GM18909 (cell line): ENCODE results near the gene TUT1.
"Not testable (repeated sequence)": the region's sequence is repeated elsewhere in the genome, so short reads cannot be mapped to it uniquely, and the experiment has no call there.

Experiments
- ATAC-seq: cut with Tn5 transposase; IDR thresholded peaks from one replicate; pipeline ENCODE4 v1.9.1; 2021; ENCODE audit warnings: mild to moderate bottlenecking; ENCODE audit not compliant: unreplicated experiment, poor library complexity

Gene TUT1

GRCh38 chr11:62605902-62606301, 14.6 kb upstream of the TUT1 start:
- ATAC-seq = no peak

GRCh38 chr11:62605467-62605866, 14.1 kb upstream of the TUT1 start:
- no peak for ATAC-seq

GRCh38 chr11:62604460-62605120, 13.3 kb upstream of the TUT1 start:
- no peak for ATAC-seq

GRCh38 chr11:62603776-62604299, 12.5 kb upstream of the TUT1 start:
- ATAC-seq = no peak

- no peak for ATAC-seq
Measured at GRCh38 chr11:62603072-62603408, 11.7 kb upstream of the TUT1 start.

GRCh38 chr11:62602141-62603071, 11.1 kb upstream of the TUT1 start:
- ATAC-seq = no peak

- peak; percentile 79 for ATAC-seq
Measured at GRCh38 chr11:62601372-62602140, 10.2 kb upstream of the TUT1 start, which contains the start of gene MTA2. TSS of gene MTA2 (minus strand) at chr11:62601865. CDS start at chr11:62601450, 415 bp downstream.

GRCh38 chr11:62601122-62601371, 9.7 kb upstream of the TUT1 start:
- ATAC-seq = no peak

- ATAC-seq = no peak
Measured at GRCh38 chr11:62600367-62601121, 9.2 kb upstream of the TUT1 start.

GRCh38 chr11:62599901-62600300, 8.6 kb upstream of the TUT1 start:
- ATAC-seq = no peak

- ATAC-seq = peak; percentile 50
Measured at GRCh38 chr11:62599069-62599696, 7.9 kb upstream of the TUT1 start.

GRCh38 chr11:62595124-62595523, 3.8 kb upstream of the TUT1 start:
- no peak for ATAC-seq

GRCh38 chr11:62593434-62594044, 2.2 kb upstream of the TUT1 start:
- no peak for ATAC-seq

GRCh38 chr11:62592989-62593421, 1.7 kb upstream of the TUT1 start:
- ATAC-seq = no peak

GRCh38 chr11:62592146-62592815, 958 bp upstream of the TUT1 start:
- ATAC-seq = no peak

- no peak for ATAC-seq
Measured at GRCh38 chr11:62588966-62589637, 2.2 kb downstream of the TUT1 start.

- not testable (repeated sequence) for ATAC-seq
Measured at GRCh38 chr11:62585356-62585755, 6.0 kb downstream of the TUT1 start.

- not testable (repeated sequence) for ATAC-seq
Measured at GRCh38 chr11:62581735-62582134, 9.6 kb downstream of the TUT1 start.
